Peyer's patch (tissue), 4 donors: ENCODE data around the gene EBLN2.

ENCODE experiments used
- CTCF ChIP-seq, 6 experiments: fragments of 450-650 bp in 4 of 6; fragments of 200-600 bp in 2 of 6; sonication (generic) in 1 of 6; IDR thresholded peaks; one replicate each; pipeline ENCODE4 v1.5.1; 2017 to 2019; ENCODE audit warnings: antibody characterized with exemption in 6 of 6, mild to moderate bottlenecking in 3 of 6, moderate library complexity in 1 of 6
- POLR2A ChIP-seq, 2 donors: fragments of 450-650 bp; IDR thresholded peaks; one replicate each; pipeline ENCODE4 v1.5.1; 2017; ENCODE audit warnings: antibody characterized with exemption in 2 of 2, mild to moderate bottlenecking in 2 of 2, moderate library complexity in 2 of 2

GRCh38 chr3:73029321-73029796 lies 32.1 kb upstream of the EBLN2 start:
- no peak for TF ChIP-seq CTCF (IDR thresholded peaks at IDR 0.05)
- TF ChIP-seq POLR2A (IDR thresholded peaks at IDR 0.05): no peak
